HepG2 (cell line): ENCODE results near the gene SH3PXD2A. TPM values are rescaled to one million over a fixed set of nuclear protein-coding genes. Genes with fewer than 3 reads are reported as not detected.

ENCODE experiments used
- ATAC-seq: fragments of 200-7000 bp; cut with Tn5 transposase; 3 replicates; pipeline ENCODE4 v1.9.1; 2020; ENCODE audit warnings: mild to moderate bottlenecking, moderate library complexity
- BruUV-seq: library from RNA; stranded (reverse); fragments of 400-500 nt; replicated peaks from 2 replicates; lab custom pipeline; 2021; lab: Mats Ljungman, UMichigan
- CTCF ChIA-PET: fragments of 300-600 bp; formaldehyde crosslinking; extraction: SDS; loops from one replicate; lab custom pipeline; 2021; ENCODE audit warnings: low total read pairs, inconsistent platforms, low intra/inter-chr PET ratio; lab: Yijun Ruan, JAX
- POLR2A ChIA-PET: fragments of 350-600 bp; sonication (Branson Sonifier 250); formaldehyde crosslinking; loops from one replicate; lab custom pipeline; 2020; ENCODE audit warnings: antibody characterized with exemption, inconsistent platforms; lab: Yijun Ruan, JAX
- DNase-seq: peaks from one replicate; pipeline ENCODE4 v3.0.0-alpha.2; 2015; ENCODE audit warnings: low spot score
- FAIRE-seq: peaks from 3 replicates; lab custom pipeline; 2011; peaks lifted over from hg19 to GRCh38; lab: Jason Lieb, UNC
- H2AFZ ChIP-seq: one replicate; pipeline ENCODE4 v1.6.1; 2011; ENCODE audit warnings: low read length, inconsistent platforms
- H3K27ac ChIP-seq: fragments of 300-600 bp; 3 replicates; pipeline ENCODE4 v1.8.0; 2011; ENCODE audit warnings: mixed run types, mild to moderate bottlenecking, mixed read lengths, low read length, inconsistent platforms; ENCODE audit not compliant: insufficient read depth; ENCODE audit errors: extremely low read length
- H3K27me3 ChIP-seq, 2 experiments: fragments of 200-600 bp in 1 of 2; 2 replicates in 1 of 2; 3 replicates in 1 of 2; pipeline versions ENCODE4 v1.6.0 to v1.8.0; 2011; ENCODE audit warnings: low read length in 2 of 2, mild to moderate bottlenecking in 2 of 2, moderate library complexity in 2 of 2, inconsistent platforms in 1 of 2; ENCODE audit not compliant: insufficient read depth in 2 of 2, control insufficient read depth in 1 of 2
- H3K36me3 ChIP-seq, 2 experiments: fragments of 200-600 bp in 1 of 2; replicated peaks in 1 of 2; 2 replicates in 1 of 2; 3 replicates in 1 of 2; pipeline versions ENCODE4 v1.5.1 to v1.8.0; 2011; ENCODE audit warnings: low read length in 2 of 2, inconsistent platforms in 1 of 2; ENCODE audit not compliant: insufficient read depth in 2 of 2, control insufficient read depth in 1 of 2
- H3K4me1 ChIP-seq: 2 replicates; pipeline ENCODE4 v1.5.1; 2012; ENCODE audit warnings: low read length, inconsistent platforms; ENCODE audit not compliant: insufficient read depth
- H3K4me2 ChIP-seq: 2 replicates; pipeline ENCODE4 v1.6.0; 2011; ENCODE audit warnings: low read depth, low read length, inconsistent platforms
- H3K4me3 ChIP-seq, 3 experiments: fragments of 200-600 bp in 1 of 3; sonication (generic), shearing (Covaris generic) in 1 of 3; replicated peaks in 1 of 3; 2 replicates each; pipeline ENCODE4 v1.5.1; 2011 to 2016; ENCODE audit warnings: low read length in 3 of 3, inconsistent platforms in 2 of 3, low read depth in 2 of 3, mild to moderate bottlenecking in 2 of 3, control low read depth in 1 of 3, mixed read lengths in 1 of 3; ENCODE audit not compliant: insufficient read depth in 1 of 3
- H3K79me2 ChIP-seq: one replicate; pipeline ENCODE4 v1.6.1; 2011; ENCODE audit warnings: low read length, inconsistent platforms; ENCODE audit not compliant: insufficient read depth
- H3K9ac ChIP-seq: 2 replicates; pipeline ENCODE4 v1.6.0; 2011; ENCODE audit warnings: mild to moderate bottlenecking, low read depth, low read length, inconsistent platforms; ENCODE audit not compliant: insufficient read depth
- H3K9me3 ChIP-seq: 2 replicates; pipeline ENCODE4 v1.5.1; 2012; ENCODE audit warnings: mild to moderate bottlenecking, low read length
- H4K20me1 ChIP-seq: 2 replicates; pipeline ENCODE4 v1.6.0; 2011; ENCODE audit warnings: inconsistent platforms, mild to moderate bottlenecking, low read length, moderate library complexity; ENCODE audit not compliant: insufficient read depth
- AHR ChIP-seq: IDR thresholded peaks from 2 replicates; pipeline ENCODE4 v1.6.1; 2018; ENCODE audit warnings: missing genetic modification reagents, missing compliant biosample characterization
- FOXM1 ChIP-seq: sonication (generic); formaldehyde crosslinking; IDR thresholded peaks from 2 replicates; pipeline ENCODE4 v1.5.0; 2020; ENCODE audit warnings: missing genetic modification reagents
- KAT2B ChIP-seq: fragments of 150-350 bp; IDR thresholded peaks from 2 replicates; pipeline ENCODE4 v1.6.1; 2014; ENCODE audit warnings: low read depth, low read length, borderline replicate concordance
- NFE2L2 ChIP-seq: fragments of 150-350 bp; IDR thresholded peaks from 2 replicates; pipeline ENCODE4 v1.6.1; 2014; ENCODE audit warnings: low read length
- NFYB ChIP-seq: sonication (generic); formaldehyde crosslinking; IDR thresholded peaks from 2 replicates; pipeline ENCODE4 v1.4.0; 2020; ENCODE audit warnings: missing genetic modification reagents
- NR1H2 ChIP-seq: sonication (generic); formaldehyde crosslinking; IDR thresholded peaks from 2 replicates; pipeline ENCODE4 v1.8.1; 2022; ENCODE audit warnings: low read depth, missing genetic modification reagents, borderline replicate concordance
- RCOR2 ChIP-seq: IDR thresholded peaks from 2 replicates; pipeline ENCODE4 v1.6.1; 2016; ENCODE audit warnings: missing biosample characterization, missing genetic modification reagents
- REPIN1 ChIP-seq: sonication (generic); formaldehyde crosslinking; IDR thresholded peaks from 2 replicates; pipeline ENCODE4 v1.8.0; 2022; ENCODE audit warnings: missing genetic modification reagents, low read depth, mild to moderate bottlenecking, borderline replicate concordance
- SNAI1 ChIP-seq: sonication (generic); formaldehyde crosslinking; IDR thresholded peaks from 2 replicates; pipeline ENCODE4 v1.5.0; 2020; ENCODE audit warnings: mild to moderate bottlenecking, missing genetic modification reagents, borderline replicate concordance
- TCF7L2 ChIP-seq: IDR thresholded peaks from 2 replicates; pipeline ENCODE4 v1.6.1; 2011; ENCODE audit warnings: mild to moderate bottlenecking, low read depth, low read length, moderate library complexity
- ZC3H13 ChIP-seq: sonication (generic); formaldehyde crosslinking; IDR thresholded peaks from 2 replicates; pipeline ENCODE4 v1.8.1; 2023; ENCODE audit warnings: mild to moderate bottlenecking, missing genetic modification reagents, moderate library complexity
- ZFP36L1 ChIP-seq: sonication (generic); formaldehyde crosslinking; IDR thresholded peaks from 2 replicates; pipeline ENCODE4 v1.8.0; 2022; ENCODE audit warnings: mild to moderate bottlenecking, missing genetic modification reagents, moderate library complexity
- ZMYM4 ChIP-seq: sonication (generic); formaldehyde crosslinking; IDR thresholded peaks from 2 replicates; pipeline ENCODE4 v1.8.1; 2023; ENCODE audit warnings: mild to moderate bottlenecking, missing genetic modification reagents
- ZNF607 ChIP-seq: sonication (generic); formaldehyde crosslinking; IDR thresholded peaks from 2 replicates; pipeline ENCODE4 v1.5.1; 2020; ENCODE audit warnings: missing genetic modification reagents, mild to moderate bottlenecking, borderline replicate concordance
- ZSCAN31 ChIP-seq: sonication (generic); formaldehyde crosslinking; IDR thresholded peaks from 2 replicates; pipeline ENCODE4 v1.5.0; 2020; ENCODE audit warnings: low read depth, mild to moderate bottlenecking, missing genetic modification reagents
- WGBS: methylation state at CpG from one replicate; pipeline ENCODE4 v1.1.6; 2017; ENCODE audit warnings: low lambda C conversion rate; 5-methylcytosine and 5-hydroxymethylcytosine counted together
- in situ Hi-C: cut with HindIII; loops from 2 replicates; pipeline ENCODE4 v1.10.0; 2017; ENCODE audit warnings: low pct_unique_long_range_greater_than_20kb; ENCODE audit not compliant: extremely low pct_ligation_motif_present
- intact Hi-C: fragments of 100-400 bp; cut with micrococcal nuclease; formaldehyde crosslinking; loops from one replicate; pipeline ENCODE4 v1.10.0; 2022; ENCODE audit not compliant: unreplicated experiment
- polyA plus RNA-seq, 8 experiments: library from polyadenylated mRNA; depleted of rRNA in 3 of 8; stranded (reverse) in 7 of 8; unstranded in 1 of 8; fragments of >200 nt; fragmentation: Illumina TruSeq in 4 of 8; extraction: Trizol in 4 of 8; gene quantifications; 2 replicates each; pipeline versions ENCODE4 v1.2.1 to v1.2.3, GENCODE V29; 2011 to 2016; ENCODE audit warnings: low read depth in 4 of 8, missing spikeins in 1 of 8, mixed read lengths in 1 of 8; ENCODE audit not compliant: insufficient read depth in 1 of 8
- total RNA-seq, 5 experiments: library from RNA; depleted of rRNA; stranded (reverse); fragments of >200 nt; fragmentation: Illumina TruSeq; extraction: Trizol; gene quantifications; 2 replicates each; pipeline ENCODE4 v1.2.3, GENCODE V29; 2016; ENCODE audit warnings: low read depth in 1 of 5
- TF ChIP-seq, protein P1 (sequence below): sonication (generic); formaldehyde crosslinking; conservative IDR thresholded peaks from 2 replicates; pipeline ENCODE4 v1.4.0; 2020; ENCODE audit warnings: missing genetic modification reagents
- TF ChIP-seq, protein P2 (sequence below): sonication (generic); formaldehyde crosslinking; IDR thresholded peaks from 2 replicates; pipeline ENCODE4 v1.4.0; 2020; ENCODE audit warnings: mild to moderate bottlenecking, missing genetic modification reagents

Gene SH3PXD2A
- total and polyA plus RNA-seq, 2 of the 13 experiments (the other 11 are each of a cell fraction or from before 2014, with no cell fraction given) = 11.1 to 11.3 TPM

DNA sequence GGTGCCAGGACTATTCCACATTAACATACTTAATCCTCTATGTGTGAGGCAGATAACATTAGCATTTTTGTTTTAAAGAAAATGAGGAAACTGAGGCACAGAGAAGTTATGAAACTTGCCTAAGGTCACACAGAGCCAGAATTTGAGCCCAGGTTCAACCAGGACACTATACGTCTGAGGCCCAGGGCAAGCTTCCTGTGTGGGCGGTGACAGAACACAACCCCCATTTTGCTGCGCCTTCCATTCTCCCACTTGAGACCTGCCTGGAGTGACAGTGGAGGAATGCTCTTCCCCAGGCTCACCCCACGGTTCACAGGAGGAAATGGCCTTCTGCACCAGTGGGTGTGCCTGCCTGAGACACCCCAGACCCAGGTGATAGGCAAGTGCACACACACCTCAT, 164.1 kb downstream of the SH3PXD2A start:
- BruUV-seq = TSS peak; percentile 23
- peaks cover 8% of the 10 kb centered on the region for H3K4me1 ChIP-seq
- H3K27me3 ChIP-seq = no peaks in the 10 kb centered on the region

DNA sequence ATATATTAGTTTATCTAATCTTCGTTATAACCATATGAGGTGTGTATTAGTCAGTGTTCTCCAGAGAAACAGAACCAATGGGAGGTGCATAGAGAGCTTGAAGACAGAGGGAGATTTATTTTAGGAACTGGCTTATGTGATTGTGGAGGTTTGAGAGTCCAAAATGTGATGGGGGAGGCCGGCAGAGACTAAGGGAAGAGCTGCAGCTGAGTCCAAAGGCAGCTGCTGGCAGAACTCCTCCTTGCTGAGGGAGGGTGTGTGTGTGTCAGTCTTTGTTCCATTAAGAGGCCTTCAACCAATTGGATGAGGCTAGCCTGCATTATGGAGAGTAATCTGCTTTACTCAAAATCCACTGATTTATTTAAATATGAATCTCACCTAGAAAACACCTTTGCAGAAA, 165.1 kb downstream of the SH3PXD2A start:
- FAIRE-seq = no peak
- Histone ChIP-seq H3K9me3 (no peaks in the 10 kb centered on the region), H2AFZ (no peak overlapping the region), H3K4me1 (no peaks in the 10 kb centered on the region), H3K4me3 (no peak overlapping the region), H3K27me3 (no peaks in the 10 kb centered on the region), H3K36me3 (peaks cover 8 to 9% of the 10 kb centered on the region in 2 experiments; a peak in 4 of 5 replicates), H3K9ac (no peak overlapping the region), H4K20me1 (peaks cover 21% of the 10 kb centered on the region), H3K79me2 (no peaks in the 10 kb centered on the region), H3K4me2 (no peak overlapping the region), H3K27ac (no peak overlapping the region)
- POLR2A ChIA-PET = no interaction called here
- in situ Hi-C loops (no loop called here), intact Hi-C loops (no loop called here)
- CTCF ChIA-PET = no interaction called here
- no TSS peak for BruUV-seq
- DNase-seq = no peak
- 85% methylated on average over 2 of the region's 2 CpGs for WGBS
- ATAC-seq = no peak
- no peak for TF ChIP-seq AHR
- TF ChIP-seq, protein P1, sequence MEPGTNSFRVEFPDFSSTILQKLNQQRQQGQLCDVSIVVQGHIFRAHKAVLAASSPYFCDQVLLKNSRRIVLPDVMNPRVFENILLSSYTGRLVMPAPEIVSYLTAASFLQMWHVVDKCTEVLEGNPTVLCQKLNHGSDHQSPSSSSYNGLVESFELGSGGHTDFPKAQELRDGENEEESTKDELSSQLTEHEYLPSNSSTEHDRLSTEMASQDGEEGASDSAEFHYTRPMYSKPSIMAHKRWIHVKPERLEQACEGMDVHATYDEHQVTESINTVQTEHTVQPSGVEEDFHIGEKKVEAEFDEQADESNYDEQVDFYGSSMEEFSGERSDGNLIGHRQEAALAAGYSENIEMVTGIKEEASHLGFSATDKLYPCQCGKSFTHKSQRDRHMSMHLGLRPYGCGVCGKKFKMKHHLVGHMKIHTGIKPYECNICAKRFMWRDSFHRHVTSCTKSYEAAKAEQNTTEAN (CRISPR knock-in tag) = no peak
- TF ChIP-seq NR1H2 (CRISPR knock-in tag) = no peak
- no peak for TF ChIP-seq ZMYM4
- TF ChIP-seq ZFP36L1 (CRISPR knock-in tag) = no peak
- no peak for TF ChIP-seq REPIN1
- no peak for TF ChIP-seq NFE2L2
- TF ChIP-seq TCF7L2 = no peak
- no peak for TF ChIP-seq RCOR2 (CRISPR knock-in tag)
- TF ChIP-seq ZSCAN31 (CRISPR knock-in tag) = no peak

More for the DNA sequence above, 164.1 kb downstream of the SH3PXD2A start:
- no peaks in the 10 kb centered on the region for H3K9me3 ChIP-seq
- H4K20me1 ChIP-seq = peaks cover 12% of the 10 kb centered on the region
- in situ Hi-C loops = no loop called here
- FAIRE-seq (no peak), DNase-seq (no peak)
- ChIA-PET POLR2A (no interaction called here), CTCF (no interaction called here)
- no peak overlapping the region for H3K9ac ChIP-seq
- H3K27ac ChIP-seq = no peak overlapping the region
- intact Hi-C loops = no loop called here
- H3K4me2 ChIP-seq = no peak overlapping the region
- H2AFZ ChIP-seq = no peak overlapping the region
- H3K36me3 ChIP-seq = peaks cover 8 to 10% of the 10 kb centered on the region in 2 experiments; a peak in 4 of 5 replicates
- WGBS = 89% methylated on average over 4 of the region's 4 CpGs
- no peak overlapping the region for H3K4me3 ChIP-seq
- H3K79me2 ChIP-seq = no peaks in the 10 kb centered on the region
- no peak for TF ChIP-seq FOXM1
- no peak for TF ChIP-seq SNAI1 (CRISPR knock-in tag)
- TF ChIP-seq NFYB = no peak
- TF ChIP-seq ZC3H13 (CRISPR knock-in tag) = no peak
- no peak for TF ChIP-seq ZNF607 (CRISPR knock-in tag)
- TF ChIP-seq, protein P2, sequence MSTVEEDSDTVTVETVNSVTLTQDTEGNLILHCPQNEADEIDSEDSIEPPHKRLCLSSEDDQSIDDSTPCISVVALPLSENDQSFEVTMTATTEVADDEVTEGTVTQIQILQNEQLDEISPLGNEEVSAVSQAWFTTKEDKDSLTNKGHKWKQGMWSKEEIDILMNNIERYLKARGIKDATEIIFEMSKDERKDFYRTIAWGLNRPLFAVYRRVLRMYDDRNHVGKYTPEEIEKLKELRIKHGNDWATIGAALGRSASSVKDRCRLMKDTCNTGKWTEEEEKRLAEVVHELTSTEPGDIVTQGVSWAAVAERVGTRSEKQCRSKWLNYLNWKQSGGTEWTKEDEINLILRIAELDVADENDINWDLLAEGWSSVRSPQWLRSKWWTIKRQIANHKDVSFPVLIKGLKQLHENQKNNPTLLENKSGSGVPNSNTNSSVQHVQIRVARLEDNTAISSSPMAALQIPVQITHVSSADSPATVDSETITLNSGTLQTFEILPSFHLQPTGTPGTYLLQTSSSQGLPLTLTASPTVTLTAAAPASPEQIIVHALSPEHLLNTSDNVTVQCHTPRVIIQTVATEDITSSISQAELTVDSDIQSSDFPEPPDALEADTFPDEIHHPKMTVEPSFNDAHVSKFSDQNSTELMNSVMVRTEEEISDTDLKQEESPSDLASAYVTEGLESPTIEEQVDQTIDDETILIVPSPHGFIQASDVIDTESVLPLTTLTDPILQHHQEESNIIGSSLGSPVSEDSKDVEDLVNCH = no peak
- TF ChIP-seq KAT2B = no peak
- TF ChIP-seq, all 625 proteins: peak for 0
- ATAC-seq = no peak
